ENCODE measurements around the gene FAM78A. TPM values are rescaled to one million over a fixed set of nuclear protein-coding genes. Genes with fewer than 3 reads are reported as not detected.

FAM78A gene
- total RNA-seq, 4 donors from 2014 or later: 1.9 to 9.9 (median 5.5) TPM

GRCh38 chr9:131260751-131261452 lies 15.4 kb downstream of the FAM78A start:
- no peak for TF ChIP-seq CTCF (IDR thresholded peaks at IDR 0.05)
- no peak for DNase-seq (ENCODE audit: low spot score)
- ATAC-seq (ENCODE audit: low FRiP score): no peak

GRCh38 chr9:131259916-131260597 lies 16.3 kb downstream of the FAM78A start:
- ATAC-seq (ENCODE audit: low FRiP score): no peak
- TF ChIP-seq CTCF (IDR thresholded peaks at IDR 0.05): no peak
- no peak for DNase-seq (ENCODE audit: low spot score)

GRCh38 chr9:131259432-131259898 lies 16.8 kb downstream of the FAM78A start:
- no peak for TF ChIP-seq CTCF (IDR thresholded peaks at IDR 0.05)
- no peak for DNase-seq (ENCODE audit: low spot score)
- no peak for ATAC-seq (ENCODE audit: low FRiP score)

GRCh38 chr9:131258698-131259431 lies 17.4 kb downstream of the FAM78A start:
- DNase-seq (ENCODE audit: low spot score) (no peak), ATAC-seq (ENCODE audit: low FRiP score) (peak; percentile 7)
- TF ChIP-seq CTCF (IDR thresholded peaks at IDR 0.05): no peak

GRCh38 chr9:131258186-131258585 lies 18.1 kb downstream of the FAM78A start:
- ATAC-seq (ENCODE audit: low FRiP score): no peak
- DNase-seq (ENCODE audit: low spot score): no peak
- TF ChIP-seq CTCF (IDR thresholded peaks at IDR 0.05): no peak

- ATAC-seq (ENCODE audit: low FRiP score): no peak
- DNase-seq (ENCODE audit: low spot score): no peak
- no peak for TF ChIP-seq CTCF (IDR thresholded peaks at IDR 0.05)
These were observed 18.9 kb downstream of the FAM78A start for GRCh38 chr9:131257266-131258025.

All from omental fat pad (tissue), 4 donors.